NCI-H1417 treated with DMSO at 0.1 percent for 48 hours (cell line): ENCODE data around the gene GSK3B.

Experiments
- DNase-seq: peaks from one replicate; lab custom pipeline; 2025; lab: John Stamatoyannopoulos, UW

The GSK3B gene

GRCh38 chr3:119873646-119874045 is 220.6 kb downstream of the GSK3B start:
- no peak for DNase-seq

GRCh38 chr3:119872773-119873172 is 221.5 kb downstream of the GSK3B start:
- no peak for DNase-seq

GRCh38 chr3:119871571-119871970 is 222.7 kb downstream of the GSK3B start:
- no peak for DNase-seq

- no peak for DNase-seq
These were observed 223.7 kb downstream of the GSK3B start for GRCh38 chr3:119870512-119870911.

GRCh38 chr3:119864476-119864875 is 229.8 kb downstream of the GSK3B start:
- no peak for DNase-seq

GRCh38 chr3:119862616-119863015 is 231.6 kb downstream of the GSK3B start:
- no peak for DNase-seq

GRCh38 chr3:119861681-119862080 is 232.6 kb downstream of the GSK3B start:
- DNase-seq = no peak

GRCh38 chr3:119859728-119860127 is 234.5 kb downstream of the GSK3B start:
- no peak for DNase-seq

- DNase-seq = no peak
These were observed 235.3 kb downstream of the GSK3B start for GRCh38 chr3:119858957-119859356.

- DNase-seq = no peak
These were observed 237.6 kb downstream of the GSK3B start for GRCh38 chr3:119856695-119857094.

GRCh38 chr3:119849126-119849525 is 245.1 kb downstream of the GSK3B start:
- no peak for DNase-seq

- no peak for DNase-seq
These were observed 252.3 kb downstream of the GSK3B start for GRCh38 chr3:119841808-119842471.

- no peak for DNase-seq
These were observed 258.7 kb downstream of the GSK3B start for GRCh38 chr3:119835556-119835955.

- DNase-seq = no peak
These were observed 259.4 kb downstream of the GSK3B start for GRCh38 chr3:119834754-119835370.

GRCh38 chr3:119831941-119832371 is 262.3 kb downstream of the GSK3B start:
- DNase-seq = no peak

GRCh38 chr3:119831022-119831421 is 263.2 kb downstream of the GSK3B start:
- DNase-seq = no peak

- DNase-seq = no peak
These were observed 264.8 kb downstream of the GSK3B start for GRCh38 chr3:119829420-119829819.

- no peak for DNase-seq
These were observed 267.3 kb downstream of the GSK3B start for GRCh38 chr3:119826711-119827608.

- no peak for DNase-seq
These were observed 268.4 kb downstream of the GSK3B start for GRCh38 chr3:119825820-119826219.

GRCh38 chr3:119819806-119820205 is 274.4 kb downstream of the GSK3B start:
- no peak for DNase-seq

GRCh38 chr3:119818937-119819336 is 275.3 kb downstream of the GSK3B start:
- no peak for DNase-seq

GRCh38 chr3:119817583-119818363 is 276.5 kb downstream of the GSK3B start:
- DNase-seq = no peak
